D341Med (cell line): Measurements from ENCODE around the gene CR1L.
A peak's percentile ranks its signal among the peaks of the same experiment; 100 is the strongest.
"Not testable (repeated sequence)": the region's sequence is repeated elsewhere in the genome, so short reads cannot be mapped to it uniquely, and the experiment has no call there.

Experiments
- DNase-seq: peaks from one replicate; pipeline ENCODE4 v3.0.0; 2012; ENCODE audit warnings: low spot score

The CR1L gene

DNA sequence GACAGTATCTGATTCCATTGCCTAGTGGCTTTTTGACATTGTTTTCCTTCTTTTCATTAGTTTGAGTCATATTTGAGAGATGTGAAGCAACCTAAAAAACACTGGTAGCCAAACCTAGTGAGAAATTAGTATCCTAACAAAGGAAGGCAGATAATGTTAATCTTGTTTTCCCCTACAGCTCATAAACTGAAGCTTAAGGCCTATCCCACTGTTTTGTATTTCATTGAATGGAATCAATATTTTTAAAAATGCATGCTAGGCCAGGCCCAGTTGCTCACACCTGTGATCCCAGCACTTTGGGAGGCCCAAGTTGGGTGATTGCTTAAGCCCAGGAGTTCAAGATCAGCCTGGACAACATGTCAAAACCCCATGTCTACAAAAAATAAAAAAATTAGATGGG lies 1.2 kb downstream of the CR1L start:
- no peak for DNase-seq

DNA sequence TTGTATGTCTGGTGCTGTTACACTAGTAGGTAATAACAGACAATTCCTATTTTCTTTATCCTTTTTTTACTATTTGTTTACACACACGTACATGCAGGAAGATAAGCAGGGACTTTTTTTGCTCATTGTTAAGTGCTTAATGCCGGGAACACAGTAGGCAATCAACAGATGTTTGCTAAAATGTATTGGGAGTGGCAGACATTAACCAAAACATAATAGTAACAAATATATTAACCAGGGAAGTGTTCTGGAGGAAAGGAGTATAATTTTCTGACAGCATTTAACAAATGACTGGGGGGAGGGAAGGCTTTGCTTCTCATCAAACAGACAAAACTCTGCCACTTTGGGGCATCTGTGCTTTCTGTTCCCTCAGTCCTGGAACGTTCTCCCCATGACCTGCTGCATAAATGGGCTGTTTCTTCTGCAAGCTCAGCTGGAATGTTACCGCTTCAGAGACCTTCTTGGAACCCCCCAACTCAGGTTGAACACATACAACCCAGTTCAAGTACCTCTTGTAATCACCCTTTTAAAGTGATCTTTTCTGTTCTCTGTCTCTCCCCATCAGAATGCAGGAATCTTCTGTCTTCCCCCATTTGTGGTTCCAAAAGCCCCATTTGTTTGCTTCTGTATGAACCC lies 2.1 kb downstream of the CR1L start:
- no peak for DNase-seq

DNA sequence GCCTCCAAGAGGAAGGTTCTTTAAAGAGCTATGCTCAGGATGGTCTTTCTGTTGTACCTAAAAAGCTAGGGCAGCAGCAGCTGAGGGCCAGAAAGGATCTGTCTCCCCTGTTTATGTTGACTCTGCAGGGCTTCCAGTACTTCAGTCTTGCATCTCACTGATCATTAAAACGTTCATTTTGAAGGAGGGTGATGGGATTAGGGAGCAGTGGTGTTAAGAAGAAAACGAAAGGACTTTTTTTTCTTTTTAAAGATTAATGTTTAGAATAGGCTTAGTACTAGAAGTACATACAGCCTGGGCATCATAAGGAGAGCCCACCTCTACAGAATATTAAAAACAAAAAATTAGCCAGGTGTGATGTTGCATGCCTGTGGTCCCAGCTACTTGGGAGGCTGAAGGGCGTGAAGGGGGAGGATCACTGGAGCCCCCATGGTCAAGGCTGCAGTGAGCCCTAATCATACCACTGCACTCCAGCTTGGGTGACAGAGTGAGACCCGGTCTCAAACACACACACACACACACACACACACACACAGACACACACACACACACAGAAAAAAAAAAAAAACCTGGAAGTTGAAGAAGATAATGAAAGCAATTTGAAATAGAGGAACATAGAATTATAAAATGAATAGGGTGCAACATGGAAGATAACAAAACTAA lies 2.9 kb downstream of the CR1L start:
- no peak for DNase-seq

DNA sequence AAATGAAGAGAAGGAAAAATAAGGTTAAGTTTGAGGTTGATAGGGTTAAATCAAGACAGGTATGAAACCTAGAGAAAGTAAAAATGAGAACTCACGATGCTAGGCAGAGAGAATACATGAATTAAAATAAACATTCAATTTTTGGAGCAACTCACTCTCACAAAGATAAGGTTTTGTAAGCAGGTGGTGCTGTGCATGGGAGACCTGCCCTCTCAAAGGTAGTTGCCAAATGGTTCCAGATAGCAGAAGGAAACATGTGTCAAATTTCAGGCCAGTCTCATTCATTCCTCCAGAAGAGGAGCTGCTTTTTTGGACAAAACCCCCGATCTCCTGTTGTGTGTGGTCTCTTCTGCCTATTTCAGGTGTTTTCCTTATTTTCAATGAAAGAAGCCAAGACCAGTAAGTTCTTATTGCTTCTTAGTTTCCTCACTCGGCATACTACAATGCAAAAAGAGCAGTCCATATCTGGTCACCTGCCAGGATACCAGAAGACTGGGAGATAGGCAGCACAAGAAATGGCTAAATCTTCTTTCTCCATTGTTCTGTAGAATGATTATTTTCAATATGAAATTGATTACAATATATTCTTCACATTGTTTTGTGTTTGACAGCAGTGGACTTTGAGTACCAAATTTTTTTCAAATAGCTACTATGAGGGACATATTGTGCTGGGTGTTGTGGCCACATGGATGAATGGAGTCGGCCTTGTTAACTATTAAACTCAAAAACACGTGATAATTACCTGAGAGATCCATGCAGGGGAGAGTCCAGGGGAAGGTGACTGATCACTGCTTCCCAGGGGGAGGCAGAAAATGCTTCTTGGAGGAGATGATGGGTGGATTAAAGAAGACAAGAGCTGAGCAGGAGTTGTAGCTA lies 3.6 kb downstream of the CR1L start:
- no peak for DNase-seq

DNA sequence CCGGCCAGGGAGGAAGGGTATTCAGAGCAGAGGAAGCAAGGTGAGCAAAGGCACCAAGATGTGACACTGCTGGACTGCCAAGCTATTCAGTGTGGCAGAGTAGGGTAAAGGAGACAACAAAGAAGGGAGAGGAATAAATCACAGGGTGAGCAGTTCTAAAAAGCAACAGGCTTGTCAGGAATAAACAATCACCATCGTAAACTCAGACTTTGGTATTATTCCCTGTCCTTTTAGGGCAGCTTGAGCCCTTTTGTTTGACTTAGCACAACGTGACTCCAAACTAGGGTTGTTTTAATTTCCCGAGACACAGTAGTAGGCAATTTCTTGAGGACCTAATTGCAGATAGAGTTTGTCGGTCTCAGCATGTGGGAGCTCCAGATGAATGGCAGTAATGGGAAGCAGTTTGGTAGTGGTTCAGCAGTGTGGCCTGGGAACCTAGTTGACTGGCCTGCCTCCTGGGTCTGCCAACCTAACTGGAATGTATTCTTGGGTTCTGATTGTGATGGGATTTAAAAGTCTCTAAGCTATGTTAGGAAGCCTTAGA lies 4.3 kb downstream of the CR1L start:
- no peak for DNase-seq

DNA sequence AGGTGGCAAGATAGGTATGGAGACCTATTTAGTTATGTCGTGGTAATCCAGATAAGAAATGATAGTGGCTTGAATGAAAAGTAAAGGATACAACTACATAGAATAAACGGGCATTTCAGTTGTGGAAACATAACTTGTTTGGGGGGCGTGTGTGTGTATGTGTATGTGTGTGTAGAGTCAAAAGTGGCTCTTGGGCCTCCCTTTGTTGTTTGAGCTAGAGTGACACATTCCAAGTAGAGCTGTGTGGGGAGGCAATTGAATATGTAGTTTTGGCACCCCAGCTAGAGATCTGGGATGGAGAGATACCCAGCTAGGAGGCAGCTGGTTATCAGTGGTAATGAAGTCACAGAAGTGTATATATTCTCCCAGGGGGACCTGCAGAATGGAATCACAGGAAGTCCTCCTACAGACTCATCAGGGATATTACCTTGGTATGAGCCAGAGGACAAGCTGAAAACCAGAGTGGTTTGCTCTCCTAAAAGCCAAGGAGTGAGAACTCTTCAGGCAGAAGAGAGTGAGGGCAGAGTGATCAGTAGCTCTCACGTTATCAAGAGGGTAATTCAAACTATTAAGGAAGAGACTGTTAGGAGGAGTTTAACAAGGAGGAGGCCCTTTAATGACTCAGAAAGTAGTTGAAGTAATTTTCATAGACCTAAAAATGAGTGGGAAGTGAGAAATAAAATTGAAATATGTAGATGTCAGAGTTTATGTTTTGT lies 5.1 kb downstream of the CR1L start:
- no peak for DNase-seq

DNA sequence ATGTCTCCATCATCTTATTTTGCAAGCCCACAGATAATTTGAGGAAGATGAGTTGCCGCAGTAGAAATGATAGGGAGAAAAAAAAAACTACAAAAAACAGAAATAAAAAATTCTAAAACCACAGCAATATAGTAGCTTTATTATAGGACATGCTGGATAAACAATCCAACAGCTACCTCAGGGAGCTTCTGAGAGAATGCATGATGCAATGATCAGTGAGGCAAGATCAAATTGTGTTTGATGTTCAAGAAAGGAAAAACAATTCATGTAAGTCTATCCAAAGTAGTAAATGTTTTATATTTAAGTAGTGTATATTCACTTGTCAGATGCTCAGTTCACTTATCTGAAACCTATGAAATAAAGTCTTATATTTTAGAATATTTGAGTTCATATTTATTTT lies 6.7 kb downstream of the CR1L start:
- DNase-seq, result no peak

DNA sequence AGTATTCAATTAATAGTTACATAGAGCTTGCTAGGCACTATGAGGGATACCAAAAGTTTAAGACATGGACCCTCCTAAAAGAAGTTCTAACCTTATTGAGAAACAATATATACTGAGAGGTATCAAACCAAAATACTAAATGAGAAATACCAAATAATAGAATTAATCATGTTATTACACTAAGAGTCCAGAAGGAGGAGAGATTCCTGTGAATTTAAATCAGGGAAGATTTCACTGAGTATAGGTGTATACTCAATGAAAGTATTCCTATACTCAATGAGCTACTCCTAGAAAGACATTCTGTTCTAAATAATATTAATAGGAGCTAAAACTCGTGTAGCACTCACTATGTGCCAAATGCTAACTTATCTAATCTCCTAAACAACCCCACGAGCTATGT lies 9.4 kb downstream of the CR1L start:
- DNase-seq, result no peak

DNA sequence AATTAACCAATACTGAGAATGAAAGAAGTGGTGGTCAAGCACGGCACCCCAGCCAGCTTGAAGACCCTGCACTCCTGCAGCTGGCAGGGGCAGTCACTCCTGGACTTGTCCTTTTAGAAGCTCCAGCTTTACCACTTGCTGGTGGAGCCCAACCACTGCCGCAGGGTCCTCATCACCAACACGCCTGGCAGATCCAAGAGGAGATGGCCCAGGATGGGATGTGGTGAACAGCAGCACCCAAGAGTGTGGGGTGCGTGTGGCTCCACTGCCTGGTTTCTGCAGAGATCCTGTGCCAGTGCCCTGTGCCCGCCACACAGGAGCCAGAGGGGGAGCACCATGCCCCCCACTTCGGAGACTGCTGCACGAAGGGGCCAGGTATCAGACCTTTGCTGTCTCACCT lies 13.5 kb downstream of the CR1L start:
- no peak for DNase-seq

DNA sequence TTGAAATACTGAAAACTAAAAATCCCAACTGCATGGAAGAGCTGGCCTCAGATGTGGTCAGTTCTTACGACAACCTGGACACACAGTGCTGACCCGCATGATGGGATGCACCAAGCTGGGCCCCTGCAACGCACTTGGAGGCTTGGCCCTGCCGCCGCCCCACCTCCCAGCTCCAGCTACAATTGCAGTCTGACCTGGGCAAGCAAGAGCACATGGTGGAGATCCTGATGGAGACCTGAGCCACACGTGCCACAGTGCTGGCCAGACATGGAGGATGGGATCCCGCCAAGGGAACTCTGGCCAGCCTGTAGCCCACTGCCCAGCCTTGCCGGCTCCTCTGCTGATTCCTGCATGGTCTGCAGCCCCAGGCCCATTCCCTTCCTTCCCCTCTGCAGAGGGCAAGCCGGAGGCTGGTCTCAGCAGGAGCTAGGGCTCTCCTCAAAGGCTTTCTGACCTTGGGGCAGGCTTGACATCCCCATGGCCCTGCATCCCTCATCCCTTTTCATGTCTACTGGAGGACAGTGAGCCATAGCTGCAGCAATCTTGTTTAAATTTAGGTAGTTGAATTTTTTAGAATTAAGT lies 14.1 kb downstream of the CR1L start:
- no peak for DNase-seq

DNA sequence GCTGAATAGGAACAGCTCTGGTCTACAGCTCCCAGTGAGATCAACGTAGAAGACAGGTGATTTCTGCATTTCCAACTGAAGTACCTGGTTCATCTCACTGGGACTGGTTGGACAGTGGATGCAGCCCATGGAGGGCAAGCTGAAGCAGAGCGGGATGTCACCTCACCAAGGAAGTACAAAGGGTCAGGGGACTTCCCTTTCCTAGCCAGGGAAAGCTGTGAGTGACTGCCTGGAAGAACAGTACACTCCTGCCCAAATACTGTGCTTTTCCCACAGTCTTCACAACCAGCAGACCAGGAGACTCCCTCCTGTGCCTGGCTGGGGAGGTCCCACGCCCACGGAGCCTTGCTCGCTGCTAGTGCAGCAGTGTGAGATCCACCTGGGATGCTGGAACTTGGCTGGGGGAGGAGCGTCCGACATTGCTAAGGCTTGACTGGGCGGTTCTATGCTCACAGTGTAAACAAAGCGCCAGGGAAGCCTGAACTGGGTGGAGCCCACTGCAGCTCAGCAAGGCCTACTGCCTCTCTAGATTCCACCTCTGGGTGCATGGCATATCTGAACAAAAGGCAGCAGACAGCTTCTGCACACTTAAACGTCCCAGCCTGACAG lies 14.7 kb downstream of the CR1L start:
- no peak for DNase-seq

DNA sequence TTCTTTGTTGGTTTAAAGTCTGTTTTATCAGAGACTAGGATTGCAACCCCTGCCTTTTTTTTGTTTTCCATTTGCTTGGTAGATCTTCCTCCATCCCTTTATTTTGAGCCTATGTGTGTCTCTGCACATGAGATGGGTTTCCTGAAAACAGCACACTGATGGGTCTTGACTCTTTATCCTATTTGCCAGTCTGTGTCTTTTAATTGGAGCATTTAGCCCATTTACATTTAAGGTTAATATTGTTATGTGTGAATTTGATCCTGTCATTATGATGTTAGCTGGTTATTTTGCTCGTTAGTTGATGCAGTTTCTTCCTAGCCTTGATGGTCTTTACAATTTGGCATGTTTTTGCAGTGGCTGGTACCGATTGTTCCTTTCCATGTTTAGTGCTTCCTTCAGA lies 16.5 kb downstream of the CR1L start:
- DNase-seq, result not testable (repeated sequence)

DNA sequence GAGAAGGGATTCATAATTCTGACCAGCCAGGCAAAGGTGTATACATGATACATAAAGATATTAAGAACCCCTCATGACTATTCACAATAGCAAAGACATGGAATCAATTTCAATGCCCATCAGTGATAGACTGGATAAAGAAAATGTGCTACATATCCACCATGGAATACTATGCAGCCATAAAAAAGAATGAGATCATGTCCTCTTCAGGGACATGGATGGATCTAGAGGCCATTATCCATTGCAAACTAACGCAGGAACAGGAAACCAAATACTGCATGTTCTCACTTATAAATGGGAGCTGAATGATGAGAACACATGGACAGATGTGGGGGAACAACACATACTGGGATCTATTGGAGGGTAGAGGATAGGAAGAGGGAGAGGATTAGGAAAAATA lies 21.4 kb downstream of the CR1L start:
- no peak for DNase-seq

DNA sequence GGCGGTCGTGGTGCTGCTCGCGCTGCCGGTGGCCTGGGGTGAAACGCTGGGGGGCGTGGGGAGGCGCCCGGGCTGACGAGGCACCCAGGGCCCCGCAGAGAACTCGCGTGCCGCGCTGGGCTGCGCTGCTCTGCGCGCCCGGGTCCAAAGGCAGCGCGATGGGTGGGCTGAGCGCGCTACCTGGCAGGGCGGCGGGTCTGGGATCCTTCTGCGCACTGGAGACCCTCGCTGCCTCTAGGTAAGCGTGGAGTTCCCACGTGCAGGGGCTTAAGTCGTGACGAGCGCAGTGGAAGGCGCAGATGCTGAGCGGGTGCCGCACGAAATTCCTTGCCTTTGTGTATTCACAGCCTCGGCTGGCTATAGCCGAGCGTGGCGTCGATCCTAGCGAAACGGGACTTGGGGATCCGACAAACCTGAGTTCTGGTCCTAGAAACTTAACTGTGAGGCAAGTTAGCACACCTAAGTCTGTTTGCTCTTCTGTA lies 24.6 kb downstream of the CR1L start:
- DNase-seq, result peak; percentile 31

DNA sequence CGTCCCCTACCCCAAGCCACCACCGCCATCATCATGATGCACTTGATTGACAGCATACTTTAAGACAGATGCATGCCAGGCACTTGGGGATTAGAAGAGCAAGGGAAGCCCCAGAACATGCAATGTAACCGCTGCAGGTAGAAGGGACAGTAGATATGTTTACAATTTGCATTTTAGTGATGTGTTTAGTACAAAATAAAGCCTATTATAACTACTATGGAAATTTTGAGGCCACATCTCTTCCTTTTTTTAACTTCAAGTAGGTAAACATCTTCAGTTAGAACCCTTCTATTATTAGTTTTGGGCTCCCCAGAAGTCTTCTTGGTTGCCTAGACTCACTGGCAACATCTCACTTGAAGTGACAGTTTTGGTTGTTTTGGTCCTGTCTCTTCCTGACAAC lies 25.3 kb downstream of the CR1L start:
- no peak for DNase-seq

DNA sequence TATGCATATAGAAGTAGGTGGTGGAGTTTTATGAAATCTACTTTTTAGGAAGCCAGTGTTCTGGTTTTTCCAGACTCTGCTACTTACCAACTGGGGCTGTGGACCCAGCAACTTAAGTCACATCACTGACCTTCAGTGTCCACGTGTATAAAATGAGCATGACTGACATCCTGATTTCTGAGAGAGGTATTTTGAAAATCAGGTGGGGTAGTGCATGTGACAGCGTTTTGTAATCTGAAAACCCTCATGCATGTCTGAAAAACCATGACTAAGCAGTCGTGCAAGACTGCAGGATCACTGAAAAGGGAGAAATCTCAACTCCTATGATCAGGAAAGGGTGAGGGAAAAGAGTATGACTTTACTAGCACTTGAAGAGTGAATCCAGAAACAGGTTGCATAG lies 26.1 kb downstream of the CR1L start:
- DNase-seq, result no peak

DNA sequence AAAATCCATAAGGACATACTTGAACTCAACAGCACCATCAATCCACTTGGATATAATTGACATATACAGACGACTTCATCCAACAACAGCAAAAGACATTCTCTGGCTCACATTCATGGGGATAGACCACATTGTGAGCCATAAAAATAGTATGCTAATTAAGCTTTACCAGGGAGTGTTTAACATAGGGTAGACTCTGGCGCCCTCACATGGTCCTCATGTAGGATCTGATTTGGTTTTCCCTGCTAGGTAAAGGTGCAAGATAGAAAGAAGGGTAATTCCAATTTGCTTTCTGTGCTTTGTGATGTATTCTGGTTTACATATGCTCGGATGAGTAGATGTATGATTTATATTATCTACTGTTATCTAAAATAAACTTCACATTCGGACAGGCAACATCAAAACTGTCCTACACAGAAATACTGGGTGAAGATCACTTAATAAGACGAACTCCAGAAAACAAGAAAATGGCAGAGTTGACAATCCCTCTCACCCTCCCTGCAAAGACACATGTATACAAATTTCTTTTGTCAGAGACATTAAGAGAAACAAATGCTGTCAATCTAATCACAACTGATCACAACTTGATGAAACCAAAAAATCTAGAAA lies 27.7 kb downstream of the CR1L start:
- DNase-seq, result peak; percentile 35

DNA sequence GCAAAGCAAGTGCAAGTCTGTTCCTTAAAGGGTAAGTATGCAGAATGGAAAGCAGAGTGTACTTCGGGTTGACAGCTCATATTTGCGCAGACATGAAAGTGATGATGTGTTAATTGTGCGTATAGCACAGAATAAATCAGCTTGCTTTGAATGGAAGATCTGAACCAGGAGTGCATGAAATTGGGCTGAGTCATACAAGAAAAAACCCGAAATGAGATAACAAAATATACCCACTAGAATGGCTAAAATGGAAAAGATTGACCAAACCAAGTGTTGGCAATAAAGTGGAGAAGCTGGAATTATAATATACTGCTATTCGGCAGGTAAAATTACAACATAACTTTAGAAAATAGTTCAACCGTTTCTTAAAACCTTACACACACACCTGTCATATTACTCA lies 28.5 kb downstream of the CR1L start:
- DNase-seq, result no peak

DNA sequence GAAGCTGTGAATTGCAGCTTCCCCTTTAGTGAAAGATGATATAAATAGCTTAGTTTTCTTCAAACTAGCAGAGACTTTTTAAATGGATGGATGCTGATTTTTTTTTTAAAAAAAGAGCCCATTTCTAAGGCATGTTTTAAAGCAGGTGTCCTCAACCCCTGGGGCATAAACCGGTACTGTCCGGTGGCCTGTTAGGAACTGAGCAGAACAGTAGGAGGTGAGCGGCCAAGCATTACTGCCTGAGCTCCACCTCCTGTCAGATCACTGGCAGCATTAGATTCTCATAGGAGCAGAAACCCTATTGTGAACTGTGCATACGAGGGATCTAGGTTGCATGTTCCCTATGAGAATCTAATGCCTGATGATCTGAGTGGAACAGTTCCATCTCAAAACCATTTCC lies 31.2 kb downstream of the CR1L start:
- no peak for DNase-seq

DNA sequence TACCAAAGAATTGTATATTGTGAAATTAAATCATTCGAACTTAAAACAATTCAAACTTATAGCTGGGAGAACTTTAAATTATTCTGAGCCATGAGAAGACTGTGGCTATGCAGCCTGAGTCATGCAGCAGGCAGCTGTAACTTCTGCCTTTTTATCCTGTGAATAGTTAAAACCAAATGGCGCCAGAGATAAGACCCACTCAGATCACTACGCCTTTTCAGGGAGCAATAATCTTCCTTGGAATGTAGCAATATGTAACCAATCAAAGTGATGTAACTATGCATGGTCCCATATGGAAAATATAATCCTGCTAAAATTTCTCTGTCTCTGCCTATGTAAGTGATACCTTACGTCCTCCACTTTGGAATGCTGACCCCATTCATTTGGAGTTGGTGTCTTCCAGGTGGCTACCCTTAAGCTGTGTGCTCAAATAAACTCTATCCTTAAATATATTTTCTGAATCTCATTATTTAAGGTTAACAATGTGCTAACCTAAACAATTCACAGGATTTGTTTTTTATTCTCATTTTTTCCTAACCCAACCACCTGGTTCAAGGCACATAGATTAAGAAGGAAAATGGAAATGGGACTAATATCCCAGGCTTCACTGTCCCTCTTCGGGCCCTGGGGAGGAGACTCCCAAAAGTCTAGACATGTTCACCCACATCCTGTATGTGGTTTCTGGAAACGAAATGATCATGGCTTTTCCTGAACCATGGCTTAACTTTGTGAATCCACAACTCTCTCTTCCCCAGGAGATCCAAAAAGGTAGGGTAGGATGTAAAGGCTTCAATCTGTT lies 35.9 kb downstream of the CR1L start:
- DNase-seq, result not testable (repeated sequence)
